K562 (cell line): Measurements from ENCODE around the gene SCAMP5.

Experiments
- CTCF ChIP-seq, 3 experiments: IDR thresholded peaks in 2 of 3; conservative IDR thresholded peaks in 1 of 3; 2 replicates each; pipeline ENCODE4 v1.5.1; 2011 to 2012; ENCODE audit warnings: low read length in 3 of 3, mild to moderate bottlenecking in 3 of 3, control low read depth in 2 of 3, improper control_type of control experiment in 1 of 3, inconsistent platforms in 1 of 3, low read depth in 1 of 3, mixed read lengths in 1 of 3, moderate library complexity in 1 of 3; ENCODE audit not compliant: insufficient read depth in 2 of 3
- ELF1 ChIP-seq: fragments of 200-800 bp; sonication (Bioruptor generic); IDR thresholded peaks from 2 replicates; pipeline ENCODE4 v1.6.1; 2016; ENCODE audit warnings: missing genetic modification characterization, missing compliant biosample characterization
- HDAC1 ChIP-seq, 2 experiments: fragments of 450-650 bp; IDR thresholded peaks; 2 replicates each; pipeline ENCODE4 v1.6.1; 2016 to 2017; ENCODE audit warnings: inconsistent platforms in 1 of 2, mild to moderate bottlenecking in 1 of 2, moderate library complexity in 1 of 2
- JUNB ChIP-seq: fragments of 450-650 bp; formaldehyde crosslinking; conservative IDR thresholded peaks from 2 replicates; pipeline ENCODE4 v1.4.0; 2020; ENCODE audit warnings: mild to moderate bottlenecking
- MTA3 ChIP-seq: fragments of 450-650 bp; formaldehyde crosslinking; IDR thresholded peaks from 2 replicates; pipeline ENCODE4 v1.6.1; 2017; ENCODE audit warnings: mild to moderate bottlenecking, borderline replicate concordance
- NFIX ChIP-seq: fragments of 250-450 bp; sonication (Bioruptor Pico); IDR thresholded peaks from 2 replicates; pipeline ENCODE4 v1.4.0; 2020; ENCODE audit warnings: low read depth, mild to moderate bottlenecking, moderate library complexity
- POLR2AphosphoS5 ChIP-seq: IDR thresholded peaks from 2 replicates; pipeline ENCODE4 v1.6.1; 2011; ENCODE audit warnings: mild to moderate bottlenecking, low read depth, low read length, moderate library complexity; ENCODE audit not compliant: control insufficient read depth, insufficient read depth
- RFX1 ChIP-seq: fragments of 450-650 bp; IDR thresholded peaks from 2 replicates; pipeline ENCODE4 v1.6.1; 2016; ENCODE audit warnings: mild to moderate bottlenecking, moderate library complexity
- RNF219 ChIP-seq: fragments of 250-450 bp; sonication (Bioruptor Pico); IDR thresholded peaks from 2 replicates; pipeline ENCODE4 v1.5.0; 2022; ENCODE audit warnings: mild to moderate bottlenecking
- SMC3 ChIP-seq: conservative IDR thresholded peaks from 2 replicates; pipeline ENCODE4 v1.6.1; 2011; ENCODE audit warnings: low read depth, low read length, improper control_type of control experiment; ENCODE audit not compliant: insufficient read depth
- TAF15 ChIP-seq: fragments of 200-400 bp; formaldehyde crosslinking; IDR thresholded peaks from 2 replicates; pipeline ENCODE4 v1.6.1; 2017; ENCODE audit warnings: mild to moderate bottlenecking, low read depth, low read length, moderate library complexity

- no peak for TF ChIP-seq CTCF (IDR thresholded peaks at IDR 0.05 in 2 of 3, conservative IDR thresholded peaks at IDR 0.05 in 1 of 3; ENCODE audit: insufficient read depth in 2 of 3, low read depth in 1 of 3, low read length in 3 of 3)
- TF ChIP-seq SMC3 = no peak
- no peak for TF ChIP-seq ELF1
- no peak for TF ChIP-seq RNF219 (CRISPR knock-in tag)
- no peak for TF ChIP-seq POLR2AphosphoS5
- no peak for TF ChIP-seq JUNB (CRISPR knock-in tag)
- no peak for TF ChIP-seq MTA3
- TF ChIP-seq TAF15 = no peak
- TF ChIP-seq RFX1 = no peak
- no peak for TF ChIP-seq NFIX (CRISPR knock-in tag)
- TF ChIP-seq HDAC1 (IDR thresholded peaks at IDR 0.05) = no peak
These were observed 39.3 kb downstream of the SCAMP5 start for GRCh38 chr15:75034615-75035014.
